Right lobe of liver (tissue), 6 donors: ENCODE results near the gene CTBP1. TPM values are rescaled to one million over a fixed set of nuclear protein-coding genes. Genes with fewer than 3 reads are reported as not detected.

Experiments used
- ATAC-seq, 4 donors: fragments of 200-7000 bp; cut with Tn5 transposase; one replicate each; pipeline ENCODE4 v1.9.1; 2020; ENCODE audit warnings: mild to moderate bottlenecking in 4 of 4, moderate library complexity in 4 of 4
- DNase-seq, 3 donors: peaks; one replicate each; pipeline ENCODE4 v3.0.0-alpha.2; 2020
- H3K27ac ChIP-seq, 3 donors: fragments of 200-600 bp; one replicate each; pipeline ENCODE4 v1.8.0; 2022
- H3K27me3 ChIP-seq, 2 donors: fragments of 200-600 bp; one replicate each; pipeline ENCODE4 v1.8.0; 2022
- H3K36me3 ChIP-seq, 4 donors: fragments of 200-600 bp; sonication (generic) in 1 of 4; one replicate each; pipeline versions ENCODE4 v1.5.1 to v1.8.0; 2017 to 2022; ENCODE audit warnings: control low read depth in 1 of 4
- H3K4me1 ChIP-seq, 4 donors: fragments of 200-600 bp; sonication (generic) in 1 of 4; one replicate each; pipeline versions ENCODE4 v1.5.1 to v1.8.0; 2017 to 2022; ENCODE audit warnings: control low read depth in 1 of 4
- H3K4me3 ChIP-seq, 3 donors: fragments of 200-600 bp; one replicate each; pipeline ENCODE4 v1.8.0; 2022
- H3K9me3 ChIP-seq, 4 donors: fragments of 200-600 bp; sonication (generic) in 1 of 4; one replicate each; pipeline versions ENCODE4 v1.5.1 to v1.8.0; 2017 to 2022; ENCODE audit warnings: control low read depth in 1 of 4
- POLR2A ChIP-seq: fragments of 450-650 bp; IDR thresholded peaks from one replicate; pipeline ENCODE4 v1.6.1; 2017; ENCODE audit warnings: antibody characterized with exemption, mild to moderate bottlenecking
- WGBS: methylation state at CpG from one replicate; pipeline ENCODE4 v1.1.6; 2018; ENCODE audit warnings: low coverage, low lambda C conversion rate; ENCODE audit not compliant: insufficient coverage; ENCODE audit errors: missing lambda C conversion rate; 5-methylcytosine and 5-hydroxymethylcytosine counted together
- intact Hi-C, 2 donors: fragments of 100-400 bp; cut with DNase I; formaldehyde crosslinking; loops; one replicate each; pipeline versions ENCODE4 v1.11.2 to v1.14.1; 2022
- total RNA-seq, 6 experiments: library from RNA; depleted of rRNA in 2 of 6; stranded (reverse); fragments of >200 nt in 2 of 6; fragmentation: NEBNext Ultra II Directional in 3 of 6; extraction: Animal tissue kit (Norgen Biotek cat#: 25700) in 3 of 6; gene quantifications; one replicate each; pipeline versions ENCODE4 v1.1.0 to v1.2.4, GENCODE V29; 2016 to 2023
- TF ChIP-seq, protein P1 (sequence below), 4 donors: fragments of 200-600 bp in 3 of 4; fragments of 450-650 bp in 1 of 4; IDR thresholded peaks; one replicate each; pipeline versions ENCODE4 v1.5.1 to v1.8.0; 2016 to 2022; ENCODE audit warnings: antibody characterized with exemption in 4 of 4, mild to moderate bottlenecking in 2 of 4
- donor health status: DM: no; HTN: yes; CAD: no.
- donor health status: DM: no; HTN: no; CAD: no.
- donor health status: DM: no; HTN: no; CAD: no.
- donor health status: DM: no; HTN: yes; CAD: no.
- donor health status: DM: no; HTN: yes; CAD: no.

Gene CTBP1
- total RNA-seq, 6 experiments from 2014 or later = 74.8 to 85.5 (median 79.4) TPM

GRCh38 chr4:1198098-1198844, 50.7 kb downstream of the CTBP1 start:
- no peaks in the 10 kb centered on the region for H3K9me3 ChIP-seq
- no peaks in the 10 kb centered on the region for H3K36me3 ChIP-seq
- TF ChIP-seq, protein P1, sequence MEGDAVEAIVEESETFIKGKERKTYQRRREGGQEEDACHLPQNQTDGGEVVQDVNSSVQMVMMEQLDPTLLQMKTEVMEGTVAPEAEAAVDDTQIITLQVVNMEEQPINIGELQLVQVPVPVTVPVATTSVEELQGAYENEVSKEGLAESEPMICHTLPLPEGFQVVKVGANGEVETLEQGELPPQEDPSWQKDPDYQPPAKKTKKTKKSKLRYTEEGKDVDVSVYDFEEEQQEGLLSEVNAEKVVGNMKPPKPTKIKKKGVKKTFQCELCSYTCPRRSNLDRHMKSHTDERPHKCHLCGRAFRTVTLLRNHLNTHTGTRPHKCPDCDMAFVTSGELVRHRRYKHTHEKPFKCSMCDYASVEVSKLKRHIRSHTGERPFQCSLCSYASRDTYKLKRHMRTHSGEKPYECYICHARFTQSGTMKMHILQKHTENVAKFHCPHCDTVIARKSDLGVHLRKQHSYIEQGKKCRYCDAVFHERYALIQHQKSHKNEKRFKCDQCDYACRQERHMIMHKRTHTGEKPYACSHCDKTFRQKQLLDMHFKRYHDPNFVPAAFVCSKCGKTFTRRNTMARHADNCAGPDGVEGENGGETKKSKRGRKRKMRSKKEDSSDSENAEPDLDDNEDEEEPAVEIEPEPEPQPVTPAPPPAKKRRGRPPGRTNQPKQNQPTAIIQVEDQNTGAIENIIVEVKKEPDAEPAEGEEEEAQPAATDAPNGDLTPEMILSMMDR (IDR thresholded peaks at IDR 0.05) = no peak
- TF ChIP-seq POLR2A = no peak
- 95% methylated on average over 15 of the region's 24 CpGs for WGBS
- ATAC-seq (no peak), DNase-seq (no peak)
- H3K4me3 ChIP-seq = no peak overlapping the region
- intact Hi-C loops = no loop called here
- no peaks in the 10 kb centered on the region for H3K27me3 ChIP-seq
- H3K27ac ChIP-seq = no peak overlapping the region
- peaks cover 0 to under 1% (median 0%) of the 10 kb centered on the region in 4 donors for H3K4me1 ChIP-seq

DNA sequence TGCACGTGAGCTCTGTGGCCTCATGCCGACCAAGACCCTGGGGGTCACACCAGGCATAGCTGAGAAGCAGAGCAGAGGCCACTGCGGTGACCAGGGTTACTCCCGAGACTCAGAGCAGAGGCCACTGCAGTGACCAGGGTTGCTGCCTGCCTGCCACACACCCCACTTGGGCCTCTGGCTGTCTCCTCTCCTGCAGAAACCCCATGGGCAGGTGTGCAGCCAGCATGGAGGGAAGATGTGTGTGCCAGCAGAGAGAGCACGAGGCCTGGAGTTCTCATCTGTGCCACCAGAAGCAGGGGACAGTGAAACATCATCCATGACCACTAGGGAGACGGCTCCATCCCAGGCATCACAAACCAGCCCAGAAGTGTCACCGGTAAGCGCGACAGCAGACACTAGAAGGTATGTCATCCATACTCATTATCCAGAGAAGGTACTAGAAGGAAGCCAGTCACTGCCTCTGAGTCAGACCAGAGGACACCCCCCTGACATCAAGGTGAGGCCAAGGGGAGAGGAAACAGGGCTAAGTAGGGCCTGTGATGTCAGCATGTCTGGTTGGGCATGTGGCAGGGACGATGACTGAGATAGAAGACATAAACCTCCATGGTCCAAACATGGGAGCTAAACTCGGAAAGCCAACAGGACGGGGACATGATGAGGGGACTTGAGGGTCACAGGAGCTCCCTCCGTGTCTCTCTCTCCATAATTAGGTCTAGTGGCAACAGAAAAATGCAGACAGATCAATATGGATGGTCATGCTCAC, 52.3 kb downstream of the CTBP1 start:
- DNase-seq = no peak
- H3K27ac ChIP-seq = no peak overlapping the region
- 92% methylated on average over 5 of the region's 13 CpGs for WGBS
- no peaks in the 10 kb centered on the region for H3K9me3 ChIP-seq
- H3K36me3 ChIP-seq = no peaks in the 10 kb centered on the region
- H3K4me3 ChIP-seq = no peak overlapping the region
- no peak for TF ChIP-seq POLR2A
- TF ChIP-seq, protein P1 (IDR thresholded peaks at IDR 0.05) = no peak
- no peaks in the 10 kb centered on the region for H3K27me3 ChIP-seq
- H3K4me1 ChIP-seq = peaks cover 2 to 17% (median 11%) of the 10 kb centered on the region in 4 donors
- intact Hi-C loops = no loop called here
- no peak for ATAC-seq

DNA sequence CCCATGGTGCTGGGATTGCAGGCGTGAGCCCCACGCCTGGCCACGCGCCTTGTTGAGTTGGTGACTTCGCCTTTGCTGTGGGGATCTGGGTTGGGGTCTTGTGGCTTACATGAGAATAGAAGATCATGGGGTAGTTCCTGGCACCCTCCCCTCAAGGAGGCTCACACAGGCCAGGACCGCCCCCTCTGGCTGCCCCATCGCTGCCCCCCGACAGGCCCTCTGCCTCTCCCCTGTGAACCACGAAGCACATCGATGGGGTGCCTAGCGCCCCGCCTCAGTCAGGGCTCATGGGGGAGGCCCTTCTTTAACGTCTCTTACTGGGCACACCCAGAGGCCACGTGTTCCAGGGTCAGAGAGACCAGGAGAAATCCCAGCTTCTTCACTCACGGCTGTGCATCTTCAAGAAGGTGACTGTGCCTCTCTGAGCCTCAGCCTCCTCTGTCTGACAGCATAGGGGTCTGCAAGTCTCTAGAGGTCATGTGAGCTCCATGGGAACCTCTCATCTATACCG, 53.0 kb downstream of the CTBP1 start:
- ATAC-seq = no peak
- DNase-seq = no peak
- Histone ChIP-seq H3K4me3 (no peak overlapping the region), H3K9me3 (no peaks in the 10 kb centered on the region), H3K36me3 (no peaks in the 10 kb centered on the region), H3K27ac (no peak overlapping the region), H3K27me3 (no peaks in the 10 kb centered on the region), H3K4me1 (peaks cover 2 to 21% (median 12%) of the 10 kb centered on the region in 4 donors)
- WGBS = 92% methylated on average over 5 of the region's 16 CpGs
- no peak for TF ChIP-seq POLR2A
- TF ChIP-seq, protein P1 (IDR thresholded peaks at IDR 0.05) = no peak
- intact Hi-C loops = no loop called here

GRCh38 chr4:1195109-1195671, 53.7 kb downstream of the CTBP1 start:
- H3K4me1 ChIP-seq = peaks cover 2 to 21% (median 12%) of the 10 kb centered on the region in 4 donors

More at GRCh38 chr4:1195109-1195671, 53.7 kb downstream of the CTBP1 start:
- Histone ChIP-seq H3K9me3 (no peaks in the 10 kb centered on the region), H3K27ac (no peak overlapping the region), H3K27me3 (no peaks in the 10 kb centered on the region), H3K4me3 (no peak overlapping the region), H3K36me3 (no peaks in the 10 kb centered on the region)
- TF ChIP-seq, protein P1 (IDR thresholded peaks at IDR 0.05) = no peak
- no peak for TF ChIP-seq POLR2A
- no peak for ATAC-seq
- WGBS = 83% methylated on average over 3 of the region's 29 CpGs
- intact Hi-C loops = no loop called here
- DNase-seq = no peak
